HepG2 (cell line): Measurements from ENCODE around the gene TIMM44. TPM values are rescaled to one million over a fixed set of nuclear protein-coding genes. Genes with fewer than 3 reads are reported as not detected.
A peak's percentile ranks its signal among the peaks of the same experiment; 100 is the strongest.

ENCODE experiments used
- ATAC-seq: fragments of 200-7000 bp; cut with Tn5 transposase; 3 replicates; pipeline ENCODE4 v1.9.1; 2020; ENCODE audit warnings: mild to moderate bottlenecking, moderate library complexity
- BruUV-seq: library from RNA; stranded (reverse); fragments of 400-500 nt; replicated peaks from 2 replicates; lab custom pipeline; 2021; lab: Mats Ljungman, UMichigan
- CTCF ChIA-PET: fragments of 300-600 bp; formaldehyde crosslinking; extraction: SDS; loops from one replicate; lab custom pipeline; 2021; ENCODE audit warnings: low total read pairs, inconsistent platforms, low intra/inter-chr PET ratio; lab: Yijun Ruan, JAX
- POLR2A ChIA-PET: fragments of 350-600 bp; sonication (Branson Sonifier 250); formaldehyde crosslinking; loops from one replicate; lab custom pipeline; 2020; ENCODE audit warnings: antibody characterized with exemption, inconsistent platforms; lab: Yijun Ruan, JAX
- DNase-seq: peaks from one replicate; pipeline ENCODE4 v3.0.0-alpha.2; 2015; ENCODE audit warnings: low spot score
- FAIRE-seq: peaks from 3 replicates; lab custom pipeline; 2011; peaks lifted over from hg19 to GRCh38; lab: Jason Lieb, UNC
- H2AFZ ChIP-seq: one replicate; pipeline ENCODE4 v1.6.1; 2011; ENCODE audit warnings: low read length, inconsistent platforms
- H3K27ac ChIP-seq: fragments of 300-600 bp; 3 replicates; pipeline ENCODE4 v1.8.0; 2011; ENCODE audit warnings: mixed run types, mild to moderate bottlenecking, mixed read lengths, low read length, inconsistent platforms; ENCODE audit not compliant: insufficient read depth; ENCODE audit errors: extremely low read length
- H3K27me3 ChIP-seq, 2 experiments: fragments of 200-600 bp in 1 of 2; 2 replicates in 1 of 2; 3 replicates in 1 of 2; pipeline versions ENCODE4 v1.6.0 to v1.8.0; 2011; ENCODE audit warnings: low read length in 2 of 2, mild to moderate bottlenecking in 2 of 2, moderate library complexity in 2 of 2, inconsistent platforms in 1 of 2; ENCODE audit not compliant: insufficient read depth in 2 of 2, control insufficient read depth in 1 of 2
- H3K36me3 ChIP-seq, 2 experiments: fragments of 200-600 bp in 1 of 2; replicated peaks in 1 of 2; 2 replicates in 1 of 2; 3 replicates in 1 of 2; pipeline versions ENCODE4 v1.5.1 to v1.8.0; 2011; ENCODE audit warnings: low read length in 2 of 2, inconsistent platforms in 1 of 2; ENCODE audit not compliant: insufficient read depth in 2 of 2, control insufficient read depth in 1 of 2
- H3K4me1 ChIP-seq: 2 replicates; pipeline ENCODE4 v1.5.1; 2012; ENCODE audit warnings: low read length, inconsistent platforms; ENCODE audit not compliant: insufficient read depth
- H3K4me2 ChIP-seq: 2 replicates; pipeline ENCODE4 v1.6.0; 2011; ENCODE audit warnings: low read depth, low read length, inconsistent platforms
- H3K4me3 ChIP-seq, 3 experiments: fragments of 200-600 bp in 1 of 3; sonication (generic), shearing (Covaris generic) in 1 of 3; replicated peaks in 1 of 3; 2 replicates each; pipeline ENCODE4 v1.5.1; 2011 to 2016; ENCODE audit warnings: low read length in 3 of 3, inconsistent platforms in 2 of 3, low read depth in 2 of 3, mild to moderate bottlenecking in 2 of 3, control low read depth in 1 of 3, mixed read lengths in 1 of 3; ENCODE audit not compliant: insufficient read depth in 1 of 3
- H3K79me2 ChIP-seq: one replicate; pipeline ENCODE4 v1.6.1; 2011; ENCODE audit warnings: low read length, inconsistent platforms; ENCODE audit not compliant: insufficient read depth
- H3K9ac ChIP-seq: 2 replicates; pipeline ENCODE4 v1.6.0; 2011; ENCODE audit warnings: mild to moderate bottlenecking, low read depth, low read length, inconsistent platforms; ENCODE audit not compliant: insufficient read depth
- H3K9me3 ChIP-seq: 2 replicates; pipeline ENCODE4 v1.5.1; 2012; ENCODE audit warnings: mild to moderate bottlenecking, low read length
- H4K20me1 ChIP-seq: 2 replicates; pipeline ENCODE4 v1.6.0; 2011; ENCODE audit warnings: inconsistent platforms, mild to moderate bottlenecking, low read length, moderate library complexity; ENCODE audit not compliant: insufficient read depth
- AGO1 ChIP-seq: fragments of 200-400 bp; formaldehyde crosslinking; IDR thresholded peaks from 2 replicates; pipeline ENCODE4 v1.6.1; 2017; ENCODE audit warnings: mild to moderate bottlenecking, low read depth, low read length, moderate library complexity; ENCODE audit not compliant: poor library complexity, severe bottlenecking
- AGO2 ChIP-seq: fragments of 200-400 bp; formaldehyde crosslinking; optimal IDR thresholded peaks from 2 replicates; pipeline ENCODE3; 2017; ENCODE audit warnings: mild to moderate bottlenecking, low read depth, low read length, moderate library complexity
- AKAP8 ChIP-seq: sonication (generic); formaldehyde crosslinking; IDR thresholded peaks from 2 replicates; pipeline ENCODE4 v1.5.1; 2020; ENCODE audit warnings: mild to moderate bottlenecking, missing genetic modification reagents
- HNRNPL ChIP-seq: fragments of 200-400 bp; formaldehyde crosslinking; IDR thresholded peaks from 2 replicates; pipeline ENCODE4 v1.6.1; 2017; ENCODE audit warnings: mild to moderate bottlenecking, low read depth, low read length
- HOXA3 ChIP-seq: sonication (generic); formaldehyde crosslinking; IDR thresholded peaks from 2 replicates; pipeline ENCODE4 v1.5.0; 2020; ENCODE audit warnings: missing genetic modification reagents
- KDM2A ChIP-seq: sonication (generic); formaldehyde crosslinking; IDR thresholded peaks from 2 replicates; pipeline ENCODE4 v1.4.0; 2020; ENCODE audit warnings: low read depth, missing genetic modification reagents, borderline replicate concordance
- MYNN ChIP-seq: sonication (generic); formaldehyde crosslinking; IDR thresholded peaks from 2 replicates; pipeline ENCODE4 v1.4.0; 2020; ENCODE audit warnings: mild to moderate bottlenecking, low read depth, missing genetic modification reagents
- POGZ ChIP-seq: sonication (generic); formaldehyde crosslinking; IDR thresholded peaks from 2 replicates; pipeline ENCODE4 v1.4.0; 2020; ENCODE audit warnings: mild to moderate bottlenecking, missing genetic modification reagents
- POLR2A ChIP-seq, 2 experiments: IDR thresholded peaks; 2 replicates each; pipeline ENCODE4 v1.6.1; 2011; ENCODE audit warnings: low read depth in 2 of 2, low read length in 2 of 2, mild to moderate bottlenecking in 1 of 2, moderate library complexity in 1 of 2; ENCODE audit not compliant: insufficient read depth in 1 of 2
- POLR2G ChIP-seq: fragments of 200-400 bp; formaldehyde crosslinking; IDR thresholded peaks from 2 replicates; pipeline ENCODE4 v1.6.1; 2018; ENCODE audit warnings: mild to moderate bottlenecking, low read depth, low read length, moderate library complexity
- RBFOX2 ChIP-seq: fragments of 200-400 bp; formaldehyde crosslinking; IDR thresholded peaks from 2 replicates; pipeline ENCODE4 v1.6.1; 2017; ENCODE audit warnings: low read depth, mild to moderate bottlenecking, low read length
- RBM22 ChIP-seq: fragments of 200-400 bp; formaldehyde crosslinking; optimal IDR thresholded peaks from 2 replicates; pipeline ENCODE3; 2017; ENCODE audit warnings: mild to moderate bottlenecking, low read length, moderate library complexity
- TEAD2 ChIP-seq: sonication (generic); formaldehyde crosslinking; IDR thresholded peaks from 2 replicates; pipeline ENCODE4 v1.9.0; 2021; ENCODE audit warnings: missing genetic modification reagents
- ZNF253 ChIP-seq: sonication (generic); formaldehyde crosslinking; IDR thresholded peaks from 2 replicates; pipeline ENCODE4 v1.8.0; 2022; ENCODE audit warnings: mild to moderate bottlenecking, missing genetic modification reagents, borderline replicate concordance
- ZNF317 ChIP-seq: sonication (generic); formaldehyde crosslinking; IDR thresholded peaks from 2 replicates; pipeline ENCODE4 v1.5.0; 2020; ENCODE audit warnings: mild to moderate bottlenecking, missing genetic modification reagents
- ZNF83 ChIP-seq: sonication (generic); formaldehyde crosslinking; IDR thresholded peaks from 2 replicates; pipeline ENCODE4 v1.4.0; 2020; ENCODE audit warnings: missing genetic modification reagents, mild to moderate bottlenecking, borderline replicate concordance
- WGBS: methylation state at CpG from one replicate; pipeline ENCODE4 v1.1.6; 2017; ENCODE audit warnings: low lambda C conversion rate; 5-methylcytosine and 5-hydroxymethylcytosine counted together
- in situ Hi-C: cut with HindIII; loops from 2 replicates; pipeline ENCODE4 v1.10.0; 2017; ENCODE audit warnings: low pct_unique_long_range_greater_than_20kb; ENCODE audit not compliant: extremely low pct_ligation_motif_present
- intact Hi-C: fragments of 100-400 bp; cut with micrococcal nuclease; formaldehyde crosslinking; loops from one replicate; pipeline ENCODE4 v1.10.0; 2022; ENCODE audit not compliant: unreplicated experiment
- polyA plus RNA-seq, 8 experiments: library from polyadenylated mRNA; depleted of rRNA in 3 of 8; stranded (reverse) in 7 of 8; unstranded in 1 of 8; fragments of >200 nt; fragmentation: Illumina TruSeq in 4 of 8; extraction: Trizol in 4 of 8; gene quantifications; 2 replicates each; pipeline versions ENCODE4 v1.2.1 to v1.2.3, GENCODE V29; 2011 to 2016; ENCODE audit warnings: low read depth in 4 of 8, missing spikeins in 1 of 8, mixed read lengths in 1 of 8; ENCODE audit not compliant: insufficient read depth in 1 of 8
- total RNA-seq, 5 experiments: library from RNA; depleted of rRNA; stranded (reverse); fragments of >200 nt; fragmentation: Illumina TruSeq; extraction: Trizol; gene quantifications; 2 replicates each; pipeline ENCODE4 v1.2.3, GENCODE V29; 2016; ENCODE audit warnings: low read depth in 1 of 5

The TIMM44 gene
- total and polyA plus RNA-seq, 2 of the 13 experiments (the other 11 are each of a cell fraction or from before 2014, with no cell fraction given), result 42.9 to 72.6 TPM

DNA sequence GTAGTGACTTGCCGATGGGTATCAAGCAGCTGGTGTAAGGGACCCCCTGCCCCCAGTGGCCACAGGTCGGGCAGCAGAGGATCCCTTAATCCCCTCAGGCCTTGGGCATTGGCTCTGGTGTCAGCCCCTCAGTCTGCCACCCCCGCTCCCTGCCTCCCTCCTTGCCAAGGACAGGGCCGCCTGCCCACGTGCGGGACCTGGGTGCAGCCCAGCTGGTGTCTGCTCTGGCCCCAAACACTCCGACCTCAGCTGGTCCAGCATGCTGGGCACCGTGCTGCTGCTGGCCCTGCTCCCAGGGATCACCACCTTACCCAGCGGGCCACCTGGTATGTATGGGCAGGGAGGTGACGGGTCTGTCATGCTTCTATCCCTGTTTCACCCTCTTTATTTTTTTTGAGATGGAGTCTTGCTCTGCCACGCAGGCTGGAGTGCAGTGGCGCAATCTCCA is 28.8 kb downstream of the TIMM44 start, which contains the start of gene TGFBR3L:
Gene TGFBR3L, plus strand, starts transcription at position 233 of the 448 bp plus-strand sequence.
- ChIA-PET POLR2A (interaction anchor here (1.6 kb wide), 1 partner anchor 27 kb away, joined by 4 read pairs; no protein-coding TSS in a partner anchor), CTCF (no interaction called here)
- BruUV-seq, result no TSS peak
- no peaks in the 10 kb centered on the region for H3K79me2 ChIP-seq
- peaks cover 4 to 20% of the 10 kb centered on the region in 2 experiments; a peak in 3 of 5 replicates for H3K36me3 ChIP-seq
- intact Hi-C loops (no loop called here), in situ Hi-C loops (no loop called here)
- DNase-seq (no peak), ATAC-seq (no peak), FAIRE-seq (no peak)
- H3K4me2 ChIP-seq, result peak within 1 kb of the TSS; percentile 89
- no peaks in the 10 kb centered on the region; a peak in 1 of 5 replicates for H3K27me3 ChIP-seq
- H3K9me3 ChIP-seq, result no peaks in the 10 kb centered on the region
- H3K27ac ChIP-seq, result no peak within 1 kb of the TSS
- no peak within 1 kb of the TSS for H2AFZ ChIP-seq
- WGBS, result 91% methylated on average over 10 of the region's 12 CpGs
- peak within 1 kb of the TSS; percentile 52; the same call in 1 of the 2 replicates for H3K9ac ChIP-seq
- no peaks in the 10 kb centered on the region for H4K20me1 ChIP-seq
- H3K4me3 ChIP-seq, result peak within 1 kb of the TSS in 1 of 3 experiments; percentile 70; a peak in 2 of 6 replicates
- TF ChIP-seq RBM22 (peak; percentile 39), POLR2A (IDR thresholded peaks at IDR 0.05; ENCODE audit: insufficient read depth in 1 of 2, low read depth in 2 of 2, low read length in 2 of 2) (peak; percentile 22 to 55; a peak in 2 of 4 replicates), ZNF253 (CRISPR knock-in tag) (no peak), TEAD2 (no peak), ZNF317 (CRISPR knock-in tag) (no peak), POLR2G (peak; percentile 66), KDM2A (CRISPR knock-in tag) (peak; percentile 33; the same call in 1 of the 2 replicates), AKAP8 (peak; percentile 76; the same call in 1 of the 2 replicates), RBFOX2 (0 out of 2 replicates have a peak, but pooled peaks have one; percentile 27), AGO2 (peak; percentile 84), POGZ (CRISPR knock-in tag) (no peak), ZNF83 (CRISPR knock-in tag) (no peak), HNRNPL (0 out of 2 replicates have a peak, but pooled peaks have one; percentile 58), HOXA3 (0 out of 2 replicates have a peak, but pooled peaks have one; percentile 6), AGO1 (peak; percentile 92), MYNN (CRISPR knock-in tag) (no peak)
- H3K4me1 ChIP-seq, result peaks cover 33% of the 10 kb centered on the region
